Trophoblast cell (in vitro differentiated cells and primary cell): ENCODE data around the gene TSPAN9.

Experiments used
- DNase-seq, 2 donors: peaks; one replicate each; pipeline ENCODE4 v3.0.0-alpha.2; 2016
- H2AFZ ChIP-seq: 2 replicates; pipeline ENCODE4 v1.6.1; 2013; ENCODE audit warnings: low read length, moderate library complexity, mild to moderate bottlenecking; ENCODE audit not compliant: insufficient read depth, poor library complexity
- H2AK5ac ChIP-seq: 2 replicates; pipeline ENCODE4 v1.6.1; 2013; ENCODE audit warnings: mild to moderate bottlenecking, low read length
- H2BK120ac ChIP-seq: 2 replicates; pipeline ENCODE4 v1.6.1; 2013; ENCODE audit warnings: low read length, mild to moderate bottlenecking, moderate library complexity; ENCODE audit not compliant: insufficient read depth, poor library complexity
- H2BK12ac ChIP-seq: 2 replicates; pipeline ENCODE4 v1.6.1; 2013; ENCODE audit warnings: mild to moderate bottlenecking, low read length, moderate library complexity
- H2BK5ac ChIP-seq: 2 replicates; pipeline ENCODE4 v1.6.1; 2013; ENCODE audit warnings: low read length, low read depth, moderate library complexity, mild to moderate bottlenecking; ENCODE audit not compliant: poor library complexity
- H3K14ac ChIP-seq: 2 replicates; pipeline ENCODE4 v1.6.1; 2013; ENCODE audit warnings: mild to moderate bottlenecking, low read length
- H3K18ac ChIP-seq: 2 replicates; pipeline ENCODE4 v1.6.1; 2013; ENCODE audit warnings: mild to moderate bottlenecking, low read length
- H3K23ac ChIP-seq: 2 replicates; pipeline ENCODE4 v1.6.1; 2013; ENCODE audit warnings: low read length
- H3K27ac ChIP-seq: 2 replicates; pipeline ENCODE4 v1.5.1; 2013; ENCODE audit warnings: low read depth, mild to moderate bottlenecking, inconsistent platforms, low read length, moderate library complexity
- H3K27me3 ChIP-seq: 2 replicates; pipeline ENCODE4 v1.6.1; 2013; ENCODE audit warnings: inconsistent platforms, mild to moderate bottlenecking, low read length, moderate library complexity; ENCODE audit not compliant: insufficient read depth
- H3K36me3 ChIP-seq, 2 experiments: 1 replicate in 1 of 2; 2 replicates in 1 of 2; pipeline ENCODE4 v1.6.1; 2013; ENCODE audit warnings: low read length in 2 of 2, mild to moderate bottlenecking in 2 of 2, moderate library complexity in 1 of 2; ENCODE audit not compliant: insufficient read depth in 2 of 2, control insufficient read depth in 1 of 2
- H3K4ac ChIP-seq: 2 replicates; pipeline ENCODE4 v1.6.1; 2013; ENCODE audit warnings: low read depth, mild to moderate bottlenecking, low read length, moderate library complexity
- H3K4me1 ChIP-seq, 2 experiments: 1 replicate in 1 of 2; 2 replicates in 1 of 2; pipeline ENCODE4 v1.6.1; 2013; ENCODE audit warnings: low read length in 2 of 2, mild to moderate bottlenecking in 2 of 2, moderate library complexity in 1 of 2; ENCODE audit not compliant: insufficient read depth in 2 of 2, control insufficient read depth in 1 of 2
- H3K4me2 ChIP-seq: 2 replicates; pipeline ENCODE4 v1.6.1; 2013; ENCODE audit warnings: inconsistent platforms, mild to moderate bottlenecking, low read length, moderate library complexity
- H3K4me3 ChIP-seq: 2 replicates; pipeline ENCODE4 v1.5.1; 2013; ENCODE audit warnings: mild to moderate bottlenecking, low read depth, low read length, inconsistent platforms
- H3K79me1 ChIP-seq: one replicate; pipeline ENCODE4 v1.6.1; 2013; ENCODE audit warnings: low read length
- H3K79me2 ChIP-seq: 2 replicates; pipeline ENCODE4 v1.6.1; 2013; ENCODE audit warnings: low read length, mild to moderate bottlenecking; ENCODE audit not compliant: control insufficient read depth, insufficient read depth, poor library complexity
- H3K9ac ChIP-seq: 2 replicates; pipeline ENCODE4 v1.6.1; 2013; ENCODE audit warnings: mild to moderate bottlenecking, low read length
- H3K9me3 ChIP-seq: 2 replicates; pipeline ENCODE4 v1.6.1; 2013; ENCODE audit warnings: low read depth, mild to moderate bottlenecking, control low read depth, inconsistent platforms, low read length; ENCODE audit not compliant: insufficient read depth
- H4K12ac ChIP-seq: 2 replicates; pipeline ENCODE4 v1.6.1; 2013; ENCODE audit warnings: low read depth, mild to moderate bottlenecking, low read length, moderate library complexity
- H4K8ac ChIP-seq: 2 replicates; pipeline ENCODE4 v1.6.1; 2013; ENCODE audit warnings: low read depth, mild to moderate bottlenecking, low read length, moderate library complexity
- H4K91ac ChIP-seq: one replicate; pipeline ENCODE4 v1.6.1; 2013; ENCODE audit warnings: low read depth, mild to moderate bottlenecking, low read length, moderate library complexity
- WGBS: extraction: QIAGEN DNeasy Blood & Tissue Kit; methylation state at CpG from one replicate; pipeline ENCODE4 v1.1.7; 2013; ENCODE audit warnings: missing lambda C conversion rate; ENCODE audit not compliant: insufficient read length, insufficient coverage; ENCODE audit errors: extremely low coverage; 5-methylcytosine and 5-hydroxymethylcytosine counted together

TSPAN9 gene

GRCh38 chr12:3128498-3129293 is 51.5 kb downstream of the TSPAN9 start:
- no peaks in the 10 kb centered on the region for H3K79me1 ChIP-seq
- DNase-seq: no peak
- no peak overlapping the region for H2AK5ac ChIP-seq
- no peak overlapping the region for H2BK120ac ChIP-seq
- H4K12ac ChIP-seq: no peak overlapping the region
- H4K91ac ChIP-seq: no peak overlapping the region
- no peak overlapping the region for H2BK5ac ChIP-seq
- no peak overlapping the region for H4K8ac ChIP-seq
- no peak overlapping the region for H3K4ac ChIP-seq
- H3K4me3 ChIP-seq: no peak overlapping the region
- no peak overlapping the region for H2AFZ ChIP-seq
- no peak overlapping the region for H3K27ac ChIP-seq
- H3K79me2 ChIP-seq: no peaks in the 10 kb centered on the region
- H3K14ac ChIP-seq: no peak overlapping the region
- peaks cover 0 to 6% of the 10 kb centered on the region in 2 experiments for H3K4me1 ChIP-seq
- no peak overlapping the region for H3K9ac ChIP-seq
- H3K9me3 ChIP-seq: peaks cover 3% of the 10 kb centered on the region
- no peak overlapping the region for H3K4me2 ChIP-seq
- no CpG with 5 or more reads among the region's 6 CpGs for WGBS
- no peak overlapping the region for H3K23ac ChIP-seq
- H3K27me3 ChIP-seq: no peaks in the 10 kb centered on the region
- H2BK12ac ChIP-seq: no peak overlapping the region
- no peak overlapping the region for H3K18ac ChIP-seq
- H3K36me3 ChIP-seq: no peaks in the 10 kb centered on the region

- H3K27me3 ChIP-seq: no peaks in the 10 kb centered on the region
- H3K23ac ChIP-seq: no peak overlapping the region
- no peak overlapping the region for H2AK5ac ChIP-seq
- peaks cover 0 to 6% of the 10 kb centered on the region in 2 experiments for H3K4me1 ChIP-seq
- H3K79me2 ChIP-seq: no peaks in the 10 kb centered on the region
- no peak overlapping the region for H3K4me2 ChIP-seq
- H3K14ac ChIP-seq: no peak overlapping the region
- no peak overlapping the region for H3K9ac ChIP-seq
- H3K4me3 ChIP-seq: no peak overlapping the region
- no peak overlapping the region for H2BK12ac ChIP-seq
- no peak overlapping the region for H3K18ac ChIP-seq
- H4K12ac ChIP-seq: no peak overlapping the region
- no CpG with 5 or more reads among the region's 12 CpGs for WGBS
- H3K79me1 ChIP-seq: no peaks in the 10 kb centered on the region
- H3K27ac ChIP-seq: no peak overlapping the region
- H4K8ac ChIP-seq: no peak overlapping the region
- DNase-seq: no peak
- no peak overlapping the region for H2BK120ac ChIP-seq
- H3K4ac ChIP-seq: no peak overlapping the region
- H3K9me3 ChIP-seq: peaks cover 1% of the 10 kb centered on the region
- H2BK5ac ChIP-seq: no peak overlapping the region
- H2AFZ ChIP-seq: no peak overlapping the region
- no peaks in the 10 kb centered on the region for H3K36me3 ChIP-seq
- no peak overlapping the region for H4K91ac ChIP-seq
These were observed 52.3 kb downstream of the TSPAN9 start for GRCh38 chr12:3129301-3130056.

GRCh38 chr12:3130057-3130830 is 53.1 kb downstream of the TSPAN9 start:
- no peak for DNase-seq
- Histone ChIP-seq H2AFZ (no peak overlapping the region), H3K4me2 (no peak overlapping the region), H3K4ac (no peak overlapping the region), H3K9me3 (peaks cover 3% of the 10 kb centered on the region), H2BK12ac (no peak overlapping the region), H3K14ac (no peak overlapping the region), H3K23ac (no peak overlapping the region), H3K9ac (no peak overlapping the region), H3K4me3 (no peak overlapping the region), H3K79me2 (no peaks in the 10 kb centered on the region), H3K27ac (no peak overlapping the region), H2AK5ac (no peak overlapping the region), H2BK5ac (no peak overlapping the region), H4K91ac (no peak overlapping the region), H4K12ac (no peak overlapping the region), H3K4me1 (peaks cover 0 to 6% of the 10 kb centered on the region in 2 experiments), H2BK120ac (no peak overlapping the region), H4K8ac (no peak overlapping the region), H3K36me3 (no peaks in the 10 kb centered on the region), H3K79me1 (no peaks in the 10 kb centered on the region), H3K18ac (no peak overlapping the region), H3K27me3 (no peaks in the 10 kb centered on the region)
- WGBS: no CpG with 5 or more reads among the region's 24 CpGs

- H3K79me2 ChIP-seq: no peaks in the 10 kb centered on the region
- H3K4ac ChIP-seq: no peak overlapping the region
- H2AK5ac ChIP-seq: no peak overlapping the region
- no CpG with 5 or more reads among the region's 13 CpGs for WGBS
- H3K79me1 ChIP-seq: no peaks in the 10 kb centered on the region
- H3K23ac ChIP-seq: no peak overlapping the region
- no peak overlapping the region for H2AFZ ChIP-seq
- H3K14ac ChIP-seq: no peak overlapping the region
- no peak overlapping the region for H3K18ac ChIP-seq
- H3K27ac ChIP-seq: no peak overlapping the region
- H4K12ac ChIP-seq: no peak overlapping the region
- H4K91ac ChIP-seq: no peak overlapping the region
- no peak overlapping the region for H2BK12ac ChIP-seq
- no peaks in the 10 kb centered on the region for H3K27me3 ChIP-seq
- H2BK5ac ChIP-seq: no peak overlapping the region
- no peak overlapping the region for H3K4me3 ChIP-seq
- H3K4me2 ChIP-seq: no peak overlapping the region
- H3K9ac ChIP-seq: no peak overlapping the region
- H4K8ac ChIP-seq: no peak overlapping the region
- no peak for DNase-seq
- no peak overlapping the region for H2BK120ac ChIP-seq
- H3K4me1 ChIP-seq: peaks cover 0 to 6% of the 10 kb centered on the region in 2 experiments
- H3K36me3 ChIP-seq: no peaks in the 10 kb centered on the region
- H3K9me3 ChIP-seq: peaks cover 3% of the 10 kb centered on the region
These were observed 54.0 kb downstream of the TSPAN9 start for GRCh38 chr12:3131129-3131528.
